Adipocyte (in vitro differentiated cells): ENCODE results near the gene GRB7.

Experiments used
- DNase-seq: peaks from one replicate; pipeline ENCODE4 v3.0.0-alpha.2; 2015; ENCODE audit warnings: low read depth
- H3K27me3 ChIP-seq: replicated peaks from 2 replicates; pipeline ENCODE4 v1.7.0; 2013; ENCODE audit warnings: mild to moderate bottlenecking, low read length, moderate library complexity; ENCODE audit not compliant: control insufficient read depth, insufficient read depth
- H3K36me3 ChIP-seq: 2 replicates; pipeline ENCODE4 v1.7.0; 2013; ENCODE audit warnings: low read length, mild to moderate bottlenecking, moderate library complexity; ENCODE audit not compliant: control insufficient read depth, insufficient read depth, severe bottlenecking
- H3K4me1 ChIP-seq: 2 replicates; pipeline ENCODE4 v1.7.0; 2013; ENCODE audit warnings: mild to moderate bottlenecking, low read length, moderate library complexity; ENCODE audit not compliant: control insufficient read depth, insufficient read depth
- H3K4me3 ChIP-seq: 2 replicates; pipeline ENCODE4 v1.7.0; 2013; ENCODE audit warnings: mild to moderate bottlenecking, low read length, moderate library complexity
- H3K9ac ChIP-seq: 2 replicates; pipeline ENCODE4 v1.7.0; 2013; ENCODE audit warnings: mild to moderate bottlenecking, low read length, moderate library complexity
- H3K9me3 ChIP-seq: 2 replicates; pipeline ENCODE4 v1.7.0; 2013; ENCODE audit warnings: mild to moderate bottlenecking, low read length, moderate library complexity; ENCODE audit not compliant: control insufficient read depth

GRB7 gene

DNA sequence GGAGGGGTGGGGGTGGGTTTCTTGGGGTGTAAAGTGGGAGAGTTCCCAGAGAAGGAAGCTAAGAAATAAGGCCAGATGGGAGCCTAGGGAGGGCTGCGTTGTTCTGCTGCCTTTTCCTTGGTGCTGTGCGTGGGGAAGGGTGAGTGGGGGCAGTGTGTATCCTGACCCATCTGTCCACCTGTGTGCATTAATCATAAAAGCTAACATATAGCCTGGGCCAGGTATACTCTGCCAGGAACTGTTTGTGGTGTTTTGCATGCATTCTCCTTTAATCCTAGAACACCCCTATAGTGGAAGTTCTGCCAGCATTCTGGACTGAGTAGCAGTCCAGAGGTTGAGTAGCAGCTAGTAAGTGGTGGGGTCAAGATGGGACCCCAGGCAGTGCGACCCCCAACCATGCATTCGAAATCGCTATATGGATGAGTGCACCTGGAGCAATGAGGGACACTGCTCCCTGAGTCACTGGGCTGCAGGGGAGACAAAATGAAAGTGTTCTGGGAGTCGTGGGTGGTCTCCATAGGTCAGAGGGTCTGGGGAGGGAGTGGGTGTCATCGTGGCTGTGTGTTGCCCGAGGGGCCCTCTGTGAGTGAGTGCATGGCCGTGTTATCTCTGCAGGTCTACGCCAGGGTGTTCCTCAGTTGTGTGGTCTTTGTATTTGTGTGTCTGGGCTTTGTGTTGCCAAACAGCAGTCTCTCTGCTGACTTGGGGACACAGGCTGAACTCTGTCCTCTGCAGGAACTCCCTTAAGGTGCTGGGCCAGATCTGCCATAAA lies 36.5 kb upstream of the GRB7 start:
- Histone ChIP-seq H3K36me3 (no peaks in the 10 kb centered on the region), H3K9me3 (no peaks in the 10 kb centered on the region), H3K4me1 (peaks cover 8% of the 10 kb centered on the region), H3K9ac (peak overlapping the region; percentile 79), H3K27me3 (no peaks in the 10 kb centered on the region), H3K4me3 (peak overlapping the region; percentile 84)
- DNase-seq: no peak

DNA sequence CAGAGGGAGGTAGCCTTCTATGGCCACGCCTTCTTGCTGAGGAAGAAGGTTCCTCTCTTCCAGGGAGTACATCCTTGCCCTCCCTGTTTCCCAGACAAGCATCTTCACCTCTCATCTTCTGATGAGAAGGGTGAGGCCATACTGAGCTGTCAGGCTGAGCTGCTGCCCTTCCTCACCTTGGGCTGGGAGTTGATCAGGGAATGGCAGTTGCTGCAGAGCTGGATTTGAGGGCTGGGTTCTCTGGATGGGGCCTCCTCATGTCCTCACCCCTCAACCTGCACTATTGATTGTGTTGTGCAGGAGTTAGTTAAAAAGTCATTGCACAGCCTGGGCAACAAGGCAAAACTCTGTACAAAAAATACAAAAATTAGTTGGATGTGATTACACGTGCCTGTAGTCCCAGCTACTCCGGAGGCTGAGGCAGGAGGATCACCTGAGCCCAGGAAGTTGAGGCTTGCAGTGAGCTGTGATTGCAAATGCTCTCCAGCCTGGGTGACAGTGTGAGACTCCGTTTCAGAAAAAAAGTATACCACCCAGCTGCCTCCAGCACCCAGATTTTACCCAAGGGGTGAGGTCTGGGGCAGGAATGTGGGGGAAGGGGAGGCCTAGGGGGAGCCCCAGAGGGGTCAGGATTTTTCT lies 35.8 kb upstream of the GRB7 start:
- no peak overlapping the region for H3K9ac ChIP-seq
- H3K4me1 ChIP-seq: peaks cover 8% of the 10 kb centered on the region
- no peak for DNase-seq
- H3K36me3 ChIP-seq: peaks cover 2% of the 10 kb centered on the region
- H3K27me3 ChIP-seq: no peaks in the 10 kb centered on the region
- H3K9me3 ChIP-seq: no peaks in the 10 kb centered on the region
- peak overlapping the region; percentile 84 for H3K4me3 ChIP-seq

DNA sequence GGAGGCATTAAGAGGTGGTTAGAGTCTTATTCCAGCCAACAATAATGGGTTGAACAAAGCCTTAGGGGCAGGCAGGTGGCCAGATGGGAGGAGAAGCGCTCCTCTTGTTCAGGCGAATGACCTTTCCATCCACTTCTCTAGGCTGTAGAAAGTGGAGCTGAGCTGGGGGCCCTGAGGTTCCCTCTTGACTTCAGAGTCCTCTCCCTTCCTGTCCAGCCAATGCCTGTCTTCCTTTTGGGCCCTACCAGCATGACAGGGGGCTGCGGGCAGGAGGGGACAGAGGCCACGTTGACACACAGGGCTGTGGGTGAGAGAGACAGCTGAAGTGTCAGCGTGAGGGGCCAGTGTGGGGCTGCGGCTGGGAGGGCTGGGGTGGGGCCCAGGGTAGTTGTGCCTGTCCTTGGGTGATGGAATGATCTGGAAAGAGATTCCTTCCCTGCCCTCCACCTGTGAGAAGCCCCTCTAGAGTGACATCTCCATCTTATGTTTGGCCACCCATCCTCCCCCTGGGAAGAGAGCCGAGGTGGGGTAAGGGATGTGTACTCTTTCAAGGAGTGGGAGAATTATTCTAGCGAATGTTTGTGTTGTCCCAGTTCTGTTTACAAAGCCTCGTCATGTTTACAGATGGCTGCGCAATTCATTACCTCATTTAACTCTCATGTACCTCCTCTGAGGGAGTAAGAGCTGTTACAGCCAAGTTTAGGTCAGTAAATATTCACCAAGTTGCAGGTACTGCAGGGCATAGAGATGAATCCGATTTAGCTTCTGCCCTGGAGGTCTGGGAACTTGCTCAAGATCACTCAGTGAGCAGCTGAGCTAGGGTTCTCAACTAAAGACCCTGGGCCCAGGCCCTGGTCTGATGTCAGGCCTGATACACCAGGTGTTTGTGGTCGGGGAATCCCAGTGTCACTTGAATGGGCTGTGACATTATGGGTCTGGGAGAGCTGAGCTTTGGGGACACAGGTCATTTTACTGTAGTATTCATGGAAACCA lies 34.5 kb upstream of the GRB7 start:
- no peaks in the 10 kb centered on the region for H3K27me3 ChIP-seq
- no peaks in the 10 kb centered on the region for H3K9me3 ChIP-seq
- no peak overlapping the region for H3K9ac ChIP-seq
- peaks cover 10% of the 10 kb centered on the region for H3K36me3 ChIP-seq
- no peak overlapping the region for H3K4me3 ChIP-seq
- no peak for DNase-seq
- peaks cover 8% of the 10 kb centered on the region for H3K4me1 ChIP-seq

- H3K4me1 ChIP-seq: peaks cover 8% of the 10 kb centered on the region
- no peak for DNase-seq
- peaks cover 17% of the 10 kb centered on the region for H3K36me3 ChIP-seq
- no peak overlapping the region for H3K9ac ChIP-seq
- H3K27me3 ChIP-seq: no peaks in the 10 kb centered on the region
- no peaks in the 10 kb centered on the region for H3K9me3 ChIP-seq
- no peak overlapping the region for H3K4me3 ChIP-seq
These were observed 33.8 kb upstream of the GRB7 start for GRCh38 chr17:39703913-39704312.

DNA sequence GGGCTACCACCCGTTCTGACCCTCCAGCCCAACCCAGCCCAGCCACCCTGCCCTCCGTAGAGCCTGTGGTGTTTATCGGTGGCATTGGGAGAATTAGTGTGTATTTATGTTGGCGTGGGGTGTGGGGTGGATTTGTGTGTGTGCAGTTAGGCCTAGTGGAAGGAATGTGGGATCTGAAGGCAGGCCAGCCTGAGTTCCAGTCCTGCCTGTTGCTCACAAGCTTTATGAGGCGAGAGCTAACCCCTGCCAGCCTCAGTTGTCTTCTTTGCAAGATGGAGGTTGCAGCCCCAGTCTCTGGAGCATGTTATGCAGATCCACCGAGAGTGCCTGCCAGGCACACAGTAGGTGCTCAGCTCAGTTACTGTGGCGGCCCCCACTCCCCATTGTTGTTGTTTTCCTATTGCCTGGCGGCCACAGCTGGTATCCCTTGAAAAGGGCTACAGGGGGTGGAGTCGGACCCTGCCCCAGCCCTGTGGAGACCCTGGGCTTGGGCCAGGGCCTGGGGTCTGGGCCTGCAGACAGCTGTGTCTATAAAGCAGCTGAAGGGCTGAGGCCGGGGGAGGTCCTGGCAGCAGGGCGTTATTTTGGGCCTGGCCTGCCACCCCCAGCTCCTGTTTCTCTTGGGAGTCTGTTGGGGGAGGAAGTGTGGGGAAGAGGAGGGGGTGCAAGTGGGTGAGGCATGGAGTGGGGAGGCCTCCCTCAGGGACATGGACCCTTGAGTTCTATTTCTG lies 32.8 kb upstream of the GRB7 start:
- no peaks in the 10 kb centered on the region for H3K9me3 ChIP-seq
- H3K9ac ChIP-seq: no peak overlapping the region
- no peaks in the 10 kb centered on the region for H3K27me3 ChIP-seq
- H3K4me3 ChIP-seq: no peak overlapping the region
- H3K4me1 ChIP-seq: peaks cover 5% of the 10 kb centered on the region
- DNase-seq: peak; percentile 62
- peaks cover 26% of the 10 kb centered on the region for H3K36me3 ChIP-seq

DNA sequence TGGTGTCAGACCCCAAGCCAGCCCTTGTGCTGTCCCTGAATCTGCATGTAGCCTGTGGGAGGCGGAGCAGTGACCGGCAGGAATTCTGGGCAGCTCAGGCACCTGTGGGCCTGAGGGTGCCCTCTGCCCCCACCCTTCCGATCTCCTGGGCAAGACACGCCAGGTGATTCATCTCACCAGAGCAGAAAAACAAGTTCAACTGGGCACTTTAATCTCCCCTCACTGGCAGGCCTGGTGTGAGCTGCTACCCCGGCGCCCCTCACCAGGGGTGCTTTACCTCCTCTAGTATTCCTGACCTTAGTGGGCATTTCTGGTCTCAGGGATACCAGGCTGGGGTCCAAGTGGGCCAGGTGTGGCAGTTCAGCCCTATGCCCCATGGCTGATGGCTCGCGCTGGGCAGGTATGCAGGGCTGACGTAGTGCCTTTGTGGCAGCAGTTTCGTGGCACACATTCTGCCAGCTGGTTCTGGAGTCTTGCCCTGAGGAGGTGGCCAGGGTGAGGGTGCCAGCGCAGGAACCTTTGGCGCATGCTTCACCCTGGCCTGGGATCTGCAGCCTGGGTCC lies 31.9 kb upstream of the GRB7 start:
- H3K4me1 ChIP-seq: peaks cover 5% of the 10 kb centered on the region
- H3K9me3 ChIP-seq: no peaks in the 10 kb centered on the region
- peaks cover 31% of the 10 kb centered on the region for H3K36me3 ChIP-seq
- no peaks in the 10 kb centered on the region for H3K27me3 ChIP-seq
- no peak for DNase-seq
- H3K4me3 ChIP-seq: no peak overlapping the region
- H3K9ac ChIP-seq: no peak overlapping the region

- Histone ChIP-seq H3K4me1 (peaks cover 4% of the 10 kb centered on the region), H3K4me3 (no peak overlapping the region), H3K36me3 (peaks cover 33% of the 10 kb centered on the region), H3K9ac (no peak overlapping the region), H3K27me3 (no peaks in the 10 kb centered on the region), H3K9me3 (no peaks in the 10 kb centered on the region)
- DNase-seq: no peak
These were observed 31.4 kb upstream of the GRB7 start for GRCh38 chr17:39706383-39706782.

GRCh38 chr17:39706921-39707337 lies 30.8 kb upstream of the GRB7 start:
- DNase-seq: no peak
- Histone ChIP-seq H3K36me3 (peaks cover 39% of the 10 kb centered on the region), H3K9me3 (no peaks in the 10 kb centered on the region), H3K4me1 (no peaks in the 10 kb centered on the region), H3K9ac (no peak overlapping the region), H3K27me3 (no peaks in the 10 kb centered on the region), H3K4me3 (no peak overlapping the region)

- no peaks in the 10 kb centered on the region for H3K9me3 ChIP-seq
- no peaks in the 10 kb centered on the region for H3K4me1 ChIP-seq
- H3K9ac ChIP-seq: no peak overlapping the region
- no peak for DNase-seq
- no peak overlapping the region for H3K4me3 ChIP-seq
- H3K27me3 ChIP-seq: no peaks in the 10 kb centered on the region
- H3K36me3 ChIP-seq: peaks cover 53% of the 10 kb centered on the region
These were observed 28.3 kb upstream of the GRB7 start for GRCh38 chr17:39709319-39709997.
